ENCODE results near the gene MEF2D.

The MEF2D gene

GRCh38 chr1:156423422-156424352 is 76.9 kb downstream of the MEF2D start:
- DNase-seq, result no peak

GRCh38 chr1:156422602-156423091 is 77.9 kb downstream of the MEF2D start:
- no peak for DNase-seq

GRCh38 chr1:156421939-156422601 is 78.5 kb downstream of the MEF2D start:
- DNase-seq, result no peak

GRCh38 chr1:156421062-156421938 is 79.3 kb downstream of the MEF2D start:
- peak; percentile 62 for DNase-seq

- no peak for DNase-seq
These were observed 80.1 kb downstream of the MEF2D start for GRCh38 chr1:156420205-156421061.

GRCh38 chr1:156419854-156420204 is 80.7 kb downstream of the MEF2D start:
- no peak for DNase-seq

- no peak for DNase-seq
These were observed 82.0 kb downstream of the MEF2D start for GRCh38 chr1:156418416-156419070.

GRCh38 chr1:156417401-156418020 is 83.1 kb downstream of the MEF2D start:
- DNase-seq, result no peak

GRCh38 chr1:156416993-156417392 is 83.6 kb downstream of the MEF2D start:
- no peak for DNase-seq

GRCh38 chr1:156414461-156415064 is 86.0 kb downstream of the MEF2D start:
- DNase-seq, result no peak

Data from fibroblast of skin of back (primary cell).